ENCODE measurements around the gene ACIN1.

ACIN1 gene

GRCh38 chr14:23121361-23121771, 26.4 kb upstream of the ACIN1 start:
- Histone ChIP-seq H3K4me3 (ENCODE audit: low read length) (no peak overlapping the region), H3K36me3 (ENCODE audit: insufficient read depth, low read depth, low read length) (no peaks in the 10 kb centered on the region), H3K9me3 (ENCODE audit: insufficient read depth, low read depth, low read length) (no peaks in the 10 kb centered on the region), H3K9ac (ENCODE audit: low read depth, low read length) (no peak overlapping the region; the same call in 1 of the 2 replicates), H3K27me3 (ENCODE audit: insufficient read depth, low read length) (no peaks in the 10 kb centered on the region), H3K4me1 (ENCODE audit: insufficient read depth, low read length) (peaks cover 20% of the 10 kb centered on the region), H3K27ac (ENCODE audit: low read length) (no peak overlapping the region)

- Histone ChIP-seq H3K9me3 (ENCODE audit: insufficient read depth, low read depth, low read length) (no peaks in the 10 kb centered on the region), H3K36me3 (ENCODE audit: insufficient read depth, low read depth, low read length) (no peaks in the 10 kb centered on the region), H3K9ac (ENCODE audit: low read depth, low read length) (no peak overlapping the region), H3K27ac (ENCODE audit: low read length) (no peak overlapping the region), H3K4me3 (ENCODE audit: low read length) (no peak overlapping the region), H3K27me3 (ENCODE audit: insufficient read depth, low read length) (no peaks in the 10 kb centered on the region), H3K4me1 (ENCODE audit: insufficient read depth, low read length) (peaks cover 20% of the 10 kb centered on the region)
Observed at GRCh38 chr14:23120541-23121251, 25.8 kb upstream of the ACIN1 start.

GRCh38 chr14:23119363-23120327, 24.7 kb upstream of the ACIN1 start:
- Histone ChIP-seq H3K27me3 (ENCODE audit: insufficient read depth, low read length) (no peaks in the 10 kb centered on the region), H3K36me3 (ENCODE audit: insufficient read depth, low read depth, low read length) (no peaks in the 10 kb centered on the region), H3K27ac (ENCODE audit: low read length) (no peak overlapping the region), H3K4me1 (ENCODE audit: insufficient read depth, low read length) (peaks cover 20% of the 10 kb centered on the region), H3K9ac (ENCODE audit: low read depth, low read length) (no peak overlapping the region), H3K4me3 (ENCODE audit: low read length) (no peak overlapping the region), H3K9me3 (ENCODE audit: insufficient read depth, low read depth, low read length) (no peaks in the 10 kb centered on the region)

GRCh38 chr14:23118506-23119362, 23.8 kb upstream of the ACIN1 start, which contains the start of gene CEBPE:
TSS of gene CEBPE (minus strand) at chr14:23119255. CDS start at chr14:23119091, 164 bp downstream.
- Histone ChIP-seq H3K9me3 (ENCODE audit: insufficient read depth, low read depth, low read length) (no peaks in the 10 kb centered on the region), H3K36me3 (ENCODE audit: insufficient read depth, low read depth, low read length) (no peaks in the 10 kb centered on the region), H3K9ac (ENCODE audit: low read depth, low read length) (no peak within 1 kb of the TSS), H3K4me3 (ENCODE audit: low read length) (no peak within 1 kb of the TSS), H3K27ac (ENCODE audit: low read length) (no peak within 1 kb of the TSS), H3K27me3 (ENCODE audit: insufficient read depth, low read length) (peaks cover 5% of the 10 kb centered on the region; the same call in 1 of the 2 replicates), H3K4me1 (ENCODE audit: insufficient read depth, low read length) (peaks cover 25% of the 10 kb centered on the region)

GRCh38 chr14:23117371-23118020, 22.6 kb upstream of the ACIN1 start:
- Histone ChIP-seq H3K36me3 (ENCODE audit: insufficient read depth, low read depth, low read length) (no peaks in the 10 kb centered on the region), H3K27me3 (ENCODE audit: insufficient read depth, low read length) (peaks cover 6% of the 10 kb centered on the region; the same call in 1 of the 2 replicates), H3K9ac (ENCODE audit: low read depth, low read length) (no peak overlapping the region), H3K4me3 (ENCODE audit: low read length) (no peak overlapping the region), H3K9me3 (ENCODE audit: insufficient read depth, low read depth, low read length) (no peaks in the 10 kb centered on the region), H3K27ac (ENCODE audit: low read length) (no peak overlapping the region), H3K4me1 (ENCODE audit: insufficient read depth, low read length) (peaks cover 28% of the 10 kb centered on the region)

- H3K9me3 ChIP-seq (ENCODE audit: insufficient read depth, low read depth, low read length): no peaks in the 10 kb centered on the region
- H3K4me3 ChIP-seq (ENCODE audit: low read length): no peak overlapping the region
- no peaks in the 10 kb centered on the region for H3K36me3 ChIP-seq (ENCODE audit: insufficient read depth, low read depth, low read length)
- no peak overlapping the region for H3K9ac ChIP-seq (ENCODE audit: low read depth, low read length)
- peaks cover 17% of the 10 kb centered on the region for H3K4me1 ChIP-seq (ENCODE audit: insufficient read depth, low read length)
- no peak overlapping the region for H3K27ac ChIP-seq (ENCODE audit: low read length)
- peaks cover 19% of the 10 kb centered on the region for H3K27me3 ChIP-seq (ENCODE audit: insufficient read depth, low read length)
Observed at GRCh38 chr14:23115918-23116317, 21.0 kb upstream of the ACIN1 start.

- Histone ChIP-seq H3K27me3 (ENCODE audit: insufficient read depth, low read length) (peaks cover 25% of the 10 kb centered on the region), H3K4me1 (ENCODE audit: insufficient read depth, low read length) (peaks cover 13% of the 10 kb centered on the region), H3K27ac (ENCODE audit: low read length) (no peak overlapping the region), H3K4me3 (ENCODE audit: low read length) (no peak overlapping the region), H3K9ac (ENCODE audit: low read depth, low read length) (no peak overlapping the region), H3K36me3 (ENCODE audit: insufficient read depth, low read depth, low read length) (no peaks in the 10 kb centered on the region), H3K9me3 (ENCODE audit: insufficient read depth, low read depth, low read length) (no peaks in the 10 kb centered on the region)
Observed at GRCh38 chr14:23115039-23115731, 20.2 kb upstream of the ACIN1 start.

GRCh38 chr14:23114669-23115038, 19.7 kb upstream of the ACIN1 start:
- Histone ChIP-seq H3K9ac (ENCODE audit: low read depth, low read length) (no peak overlapping the region), H3K27ac (ENCODE audit: low read length) (no peak overlapping the region), H3K9me3 (ENCODE audit: insufficient read depth, low read depth, low read length) (no peaks in the 10 kb centered on the region), H3K27me3 (ENCODE audit: insufficient read depth, low read length) (peaks cover 25% of the 10 kb centered on the region), H3K36me3 (ENCODE audit: insufficient read depth, low read depth, low read length) (no peaks in the 10 kb centered on the region), H3K4me1 (ENCODE audit: insufficient read depth, low read length) (peaks cover 8% of the 10 kb centered on the region; the same call in 1 of the 2 replicates), H3K4me3 (ENCODE audit: low read length) (no peak overlapping the region)

- Histone ChIP-seq H3K4me1 (ENCODE audit: insufficient read depth, low read length) (peaks cover 8% of the 10 kb centered on the region; the same call in 1 of the 2 replicates), H3K27ac (ENCODE audit: low read length) (no peak overlapping the region), H3K4me3 (ENCODE audit: low read length) (no peak overlapping the region), H3K9ac (ENCODE audit: low read depth, low read length) (no peak overlapping the region), H3K36me3 (ENCODE audit: insufficient read depth, low read depth, low read length) (no peaks in the 10 kb centered on the region), H3K9me3 (ENCODE audit: insufficient read depth, low read depth, low read length) (no peaks in the 10 kb centered on the region), H3K27me3 (ENCODE audit: insufficient read depth, low read length) (peaks cover 25% of the 10 kb centered on the region)
Observed at GRCh38 chr14:23114120-23114458, 19.2 kb upstream of the ACIN1 start.

- Histone ChIP-seq H3K36me3 (ENCODE audit: insufficient read depth, low read depth, low read length) (no peaks in the 10 kb centered on the region), H3K27ac (ENCODE audit: low read length) (no peak overlapping the region), H3K4me3 (ENCODE audit: low read length) (no peak overlapping the region), H3K4me1 (ENCODE audit: insufficient read depth, low read length) (peaks cover 8% of the 10 kb centered on the region; the same call in 1 of the 2 replicates), H3K27me3 (ENCODE audit: insufficient read depth, low read length) (peaks cover 25% of the 10 kb centered on the region), H3K9ac (ENCODE audit: low read depth, low read length) (no peak overlapping the region), H3K9me3 (ENCODE audit: insufficient read depth, low read depth, low read length) (0 out of 2 replicates have a peak, but pooled peaks cover 4% of the 10 kb centered on the region)
Observed at GRCh38 chr14:23113431-23114119, 18.6 kb upstream of the ACIN1 start.

Measured in iPS-20b (cell line).